Gastroesophageal sphincter (tissue), 4 donors: ENCODE results near the gene LIMD2. TPM values are rescaled to one million over a fixed set of nuclear protein-coding genes. Genes with fewer than 3 reads are reported as not detected.

Source experiments
- ATAC-seq: fragments of 150-250 bp; one replicate; pipeline ENCODE4 v1.9.1; 2016; ENCODE audit warnings: mild to moderate bottlenecking, moderate library complexity
- H3K27ac ChIP-seq, 4 donors: fragments of 200-600 bp; sonication (generic) in 3 of 4; 1 replicate in 3 of 4; 2 replicates in 1 of 4; pipeline ENCODE4 v1.5.1; 2016 to 2019
- H3K27me3 ChIP-seq: fragments of 200-600 bp; sonication (generic); one replicate; pipeline ENCODE4 v1.5.1; 2019
- H3K36me3 ChIP-seq, 2 donors: fragments of 200-600 bp; sonication (generic); one replicate each; pipeline ENCODE4 v1.5.1; 2019; ENCODE audit warnings: control low read depth in 1 of 2
- H3K4me1 ChIP-seq, 3 donors: fragments of 200-600 bp; sonication (generic); 1 replicate in 2 of 3; 2 replicates in 1 of 3; pipeline ENCODE4 v1.5.1; 2016 to 2019; ENCODE audit warnings: control low read depth in 2 of 3
- H3K4me3 ChIP-seq, 2 donors: fragments of 200-600 bp; sonication (generic); one replicate each; pipeline ENCODE4 v1.5.1; 2019; ENCODE audit warnings: mild to moderate bottlenecking in 1 of 2, moderate library complexity in 1 of 2
- H3K9me3 ChIP-seq, 3 donors: fragments of 200-600 bp; sonication (generic); one replicate each; pipeline ENCODE4 v1.5.1; 2017 to 2019; ENCODE audit warnings: control low read depth in 2 of 3
- CTCF ChIP-seq, 4 experiments: fragments of 200-600 bp in 2 of 4; fragments of 450-650 bp in 2 of 4; sonication (generic) in 1 of 4; IDR thresholded peaks; one replicate each; pipeline ENCODE4 v1.5.1; 2017 to 2019; ENCODE audit warnings: antibody characterized with exemption in 4 of 4, mild to moderate bottlenecking in 2 of 4, moderate library complexity in 2 of 4
- EP300 ChIP-seq: sonication (generic); formaldehyde crosslinking; IDR thresholded peaks from one replicate; pipeline ENCODE4 v1.6.1; 2017; ENCODE audit warnings: antibody characterized with exemption, mild to moderate bottlenecking
- POLR2A ChIP-seq, 2 donors: fragments of 450-650 bp; IDR thresholded peaks; one replicate each; pipeline ENCODE4 v1.6.1; 2017; ENCODE audit warnings: antibody characterized with exemption in 2 of 2, mild to moderate bottlenecking in 2 of 2, moderate library complexity in 1 of 2
- POLR2AphosphoS5 ChIP-seq: sonication (generic); formaldehyde crosslinking; IDR thresholded peaks from one replicate; pipeline ENCODE4 v1.6.1; 2017; ENCODE audit warnings: antibody characterized with exemption
- whole genome bisulfite sequencing, 2 donors: methylation state at CpG; one replicate each; pipeline ENCODE4 v1.1.5; 2018; ENCODE audit warnings: low coverage in 1 of 2; 5-methylcytosine and 5-hydroxymethylcytosine counted together
- total RNA-seq, 4 donors: library from RNA; depleted of rRNA; stranded (reverse); fragments of >200 nt; gene quantifications; one replicate each; pipeline ENCODE4 v1.1.0, GENCODE V29; 2016

LIMD2 gene
- total RNA-seq, 4 donors from 2014 or later = 2.3 to 11.0 (median 6.7) TPM

DNA sequence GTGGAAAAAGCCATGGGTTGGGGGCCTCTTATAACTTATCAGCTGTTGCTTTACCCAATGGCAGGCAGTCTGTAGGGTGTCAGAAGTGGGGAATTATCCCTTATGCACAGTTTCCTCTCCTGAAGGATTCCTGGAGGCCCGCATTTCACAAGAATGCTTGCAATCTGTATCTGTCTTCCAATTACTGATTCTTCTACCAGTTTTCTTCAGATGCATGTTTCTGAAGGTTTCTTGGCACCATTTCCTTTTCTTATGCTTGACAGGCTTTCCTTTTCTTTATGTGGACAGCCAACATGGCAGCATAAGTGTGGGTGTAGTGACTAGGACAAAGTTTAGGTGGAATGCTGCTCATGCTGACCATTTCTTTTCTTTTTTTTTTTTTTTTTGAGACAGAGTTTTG is 41.6 kb downstream of the LIMD2 start:
- 79% methylated on average over 1 of the region's 1 CpG; no CpG with 5 or more reads in 1 of the 2 donors for WGBS, 2 donors

DNA sequence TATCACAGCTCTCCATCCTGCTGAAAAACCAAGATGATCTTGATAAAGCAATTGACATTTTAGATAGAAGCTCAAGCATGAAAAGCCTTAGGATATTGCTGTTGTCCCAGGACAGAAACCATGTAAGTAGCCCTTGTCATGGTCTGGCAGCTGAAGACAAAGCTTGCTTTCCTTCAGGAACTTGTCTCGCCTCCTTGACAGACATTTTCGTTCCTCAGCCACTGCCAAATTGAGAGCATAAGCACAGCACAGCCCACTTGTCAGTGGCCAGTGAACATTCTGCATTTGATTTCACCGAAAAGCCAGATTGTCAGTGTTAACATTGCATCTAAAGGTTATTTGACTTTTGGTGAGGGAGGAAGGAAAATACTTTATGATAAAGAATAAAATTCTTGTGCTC is 42.1 kb downstream of the LIMD2 start:
- H3K4me3 ChIP-seq = no peak overlapping the region
- H3K4me1 ChIP-seq = peaks cover 0 to 24% (median 2%) of the 10 kb centered on the region in 3 donors
- H3K27me3 ChIP-seq = no peaks in the 10 kb centered on the region
- ATAC-seq = no peak
- TF ChIP-seq EP300 = no peak
- TF ChIP-seq POLR2A (IDR thresholded peaks at IDR 0.05) = no peak
- H3K9me3 ChIP-seq = no peaks in the 10 kb centered on the region
- peaks cover 3 to 98% of the 10 kb centered on the region in 2 donors for H3K36me3 ChIP-seq
- WGBS, 2 donors = 75 to 80% methylated on average over 2 to 3 of the region's 3 CpGs
- no peak overlapping the region for H3K27ac ChIP-seq

More for the DNA sequence above, 41.6 kb downstream of the LIMD2 start:
- no peak overlapping the region for H3K4me3 ChIP-seq
- no peak overlapping the region for H3K27ac ChIP-seq
- no peaks in the 10 kb centered on the region for H3K9me3 ChIP-seq
- no peaks in the 10 kb centered on the region for H3K27me3 ChIP-seq
- TF ChIP-seq POLR2A (IDR thresholded peaks at IDR 0.05) (no peak), CTCF (IDR thresholded peaks at IDR 0.05) (no peak), POLR2AphosphoS5 (no peak), EP300 (no peak)
- H3K4me1 ChIP-seq = peaks cover 0 to 18% (median 2%) of the 10 kb centered on the region in 3 donors
- H3K36me3 ChIP-seq = peaks cover 0 to 98% of the 10 kb centered on the region in 2 donors
- ATAC-seq = no peak

GRCh38 chr17:63653050-63653449 is 46.9 kb downstream of the LIMD2 start:
- WGBS, 2 donors = 7 to 44% methylated on average over 1 to 2 of the region's 2 CpGs
- peak; percentile 50 for ATAC-seq
- Histone ChIP-seq H3K9me3 (no peaks in the 10 kb centered on the region), H3K4me3 (no peak overlapping the region), H3K27me3 (no peaks in the 10 kb centered on the region), H3K4me1 (peaks cover 0 to 31% (median 2%) of the 10 kb centered on the region in 3 donors), H3K36me3 (peaks cover 4 to 89% of the 10 kb centered on the region in 2 donors), H3K27ac (peak overlapping the region in 2 of 4 donors; percentile 25 to 43)
- peak; percentile 18 for TF ChIP-seq POLR2AphosphoS5
- no peak for TF ChIP-seq POLR2A (IDR thresholded peaks at IDR 0.05)
- TF ChIP-seq CTCF (IDR thresholded peaks at IDR 0.05) = no peak
- TF ChIP-seq EP300 = no peak

- Histone ChIP-seq H3K36me3 (peaks cover 4 to 90% of the 10 kb centered on the region in 2 donors), H3K27ac (peak overlapping the region in 1 of 4 donors; percentile 32), H3K4me3 (no peak overlapping the region), H3K27me3 (no peaks in the 10 kb centered on the region), H3K9me3 (no peaks in the 10 kb centered on the region), H3K4me1 (peaks cover 0 to 32% (median 2%) of the 10 kb centered on the region in 3 donors)
- no peak for TF ChIP-seq EP300
- no peak for TF ChIP-seq CTCF (IDR thresholded peaks at IDR 0.05)
- TF ChIP-seq POLR2A (IDR thresholded peaks at IDR 0.05) = no peak
- TF ChIP-seq POLR2AphosphoS5 = no peak
- 60 to 61% methylated on average over 2 to 3 of the region's 3 CpGs for WGBS, 2 donors
- no peak for ATAC-seq
Measured at GRCh38 chr17:63652106-63652505, 47.8 kb downstream of the LIMD2 start.

- whole genome bisulfite sequencing, 2 donors = 89 to 100% methylated on average over 1 of the region's 1 CpG
- H3K27ac ChIP-seq = no peak overlapping the region
- no peak for TF ChIP-seq CTCF (IDR thresholded peaks at IDR 0.05)
- TF ChIP-seq POLR2A (IDR thresholded peaks at IDR 0.05) = no peak
- no peak for ATAC-seq
- H3K27me3 ChIP-seq = no peaks in the 10 kb centered on the region
- no peaks in the 10 kb centered on the region for H3K9me3 ChIP-seq
- no peak overlapping the region for H3K4me3 ChIP-seq
- H3K4me1 ChIP-seq = peaks cover 0 to 42% (median 2%) of the 10 kb centered on the region in 3 donors
- peaks cover 4 to 89% of the 10 kb centered on the region in 2 donors for H3K36me3 ChIP-seq
Measured at GRCh38 chr17:63649813-63650212, 50.1 kb downstream of the LIMD2 start.
